Glutamatergic neuron (in vitro differentiated cells): ENCODE data around the gene EPB41L1. TPM values are rescaled to one million over a fixed set of nuclear protein-coding genes. Genes with fewer than 3 reads are reported as not detected.

Experiments used
- DNase-seq: peaks from one replicate; pipeline ENCODE4 v3.0.0; 2022
- H3K27ac Mint-ChIP-seq: one replicate; pipeline ENCODE4 v1.8.0; 2020; ENCODE audit warnings: mild to moderate bottlenecking, mixed read lengths, inconsistent platforms; ENCODE audit not compliant: unreplicated experiment
- H3K27me3 Mint-ChIP-seq: one replicate; pipeline ENCODE4 v1.8.0; 2020; ENCODE audit warnings: mild to moderate bottlenecking, moderate library complexity, mixed read lengths, inconsistent platforms; ENCODE audit not compliant: unreplicated experiment
- H3K36me3 Mint-ChIP-seq: one replicate; pipeline ENCODE4 v1.8.0; 2020; ENCODE audit warnings: mild to moderate bottlenecking, mixed read lengths, inconsistent platforms; ENCODE audit not compliant: unreplicated experiment
- H3K4me1 Mint-ChIP-seq: one replicate; pipeline ENCODE4 v1.8.0; 2020; ENCODE audit warnings: mild to moderate bottlenecking, low read depth, mixed read lengths, inconsistent platforms; ENCODE audit not compliant: unreplicated experiment
- H3K4me3 Mint-ChIP-seq: one replicate; pipeline ENCODE4 v1.8.0; 2020; ENCODE audit warnings: mild to moderate bottlenecking, mixed read lengths, inconsistent platforms; ENCODE audit not compliant: unreplicated experiment
- H3K9me3 Mint-ChIP-seq: one replicate; pipeline ENCODE4 v1.8.0; 2020; ENCODE audit warnings: mild to moderate bottlenecking, moderate library complexity, mixed read lengths, inconsistent platforms; ENCODE audit not compliant: unreplicated experiment
- total RNA-seq: library from RNA; stranded (reverse); fragmentation: NEBNext Ultra II Directional; extraction: Animal tissue kit (Norgen Biotek cat#: 25700); gene quantifications from one replicate; pipeline ENCODE4 v1.2.1, GENCODE V29; 2021; ENCODE audit not compliant: unreplicated experiment
- TF ChIP-seq, protein P1 (sequence below): fragments of 200-600 bp; sonication (generic); IDR thresholded peaks from one replicate; pipeline ENCODE4 v1.5.0; 2021; ENCODE audit not compliant: partially characterized antibody, unreplicated experiment

The EPB41L1 gene
- total RNA-seq, 1 donor from 2014 or later = 54.1 TPM

DNA sequence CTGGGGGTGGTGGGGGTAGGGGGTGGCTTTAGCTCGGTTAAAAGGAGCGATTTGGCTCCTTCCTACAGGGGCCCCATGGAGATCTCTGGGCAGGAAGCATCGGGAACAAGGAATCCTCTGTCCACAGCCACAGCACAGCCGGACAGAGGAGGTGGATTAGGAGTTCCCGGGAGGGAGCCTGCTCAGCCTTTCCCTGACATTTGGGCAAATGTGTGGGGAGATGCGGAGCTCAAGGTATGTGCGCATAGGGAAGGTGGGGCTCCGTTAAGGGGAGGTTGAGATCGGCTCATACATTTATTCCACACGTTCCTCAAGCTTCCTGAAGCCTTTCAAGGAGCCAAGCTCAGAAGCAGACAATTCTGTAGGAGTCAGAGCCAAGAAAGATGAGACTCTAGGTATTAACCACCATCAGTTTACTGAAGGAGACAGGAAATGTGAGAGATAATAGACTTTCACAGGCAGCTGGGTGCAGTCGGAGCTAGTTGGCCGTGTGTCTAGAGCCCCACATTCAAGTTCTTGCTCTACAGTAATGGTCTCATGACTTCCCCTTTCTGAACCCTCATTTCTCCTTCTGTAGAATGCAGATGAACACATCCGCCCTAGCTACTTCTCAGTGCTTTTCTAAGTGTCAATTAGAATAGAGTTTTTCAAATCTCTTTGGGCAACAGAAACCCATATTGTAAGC lies 40.8 kb upstream of the EPB41L1 start:
- Mint-ChIP-seq H3K36me3 (no peaks in the 10 kb centered on the region), H3K27me3 (peaks cover 10% of the 10 kb centered on the region), H3K4me3 (no peak overlapping the region), H3K9me3 (peaks cover 7% of the 10 kb centered on the region), H3K27ac (no peak overlapping the region), H3K4me1 (peaks cover 14% of the 10 kb centered on the region)
- TF ChIP-seq, protein P1, sequence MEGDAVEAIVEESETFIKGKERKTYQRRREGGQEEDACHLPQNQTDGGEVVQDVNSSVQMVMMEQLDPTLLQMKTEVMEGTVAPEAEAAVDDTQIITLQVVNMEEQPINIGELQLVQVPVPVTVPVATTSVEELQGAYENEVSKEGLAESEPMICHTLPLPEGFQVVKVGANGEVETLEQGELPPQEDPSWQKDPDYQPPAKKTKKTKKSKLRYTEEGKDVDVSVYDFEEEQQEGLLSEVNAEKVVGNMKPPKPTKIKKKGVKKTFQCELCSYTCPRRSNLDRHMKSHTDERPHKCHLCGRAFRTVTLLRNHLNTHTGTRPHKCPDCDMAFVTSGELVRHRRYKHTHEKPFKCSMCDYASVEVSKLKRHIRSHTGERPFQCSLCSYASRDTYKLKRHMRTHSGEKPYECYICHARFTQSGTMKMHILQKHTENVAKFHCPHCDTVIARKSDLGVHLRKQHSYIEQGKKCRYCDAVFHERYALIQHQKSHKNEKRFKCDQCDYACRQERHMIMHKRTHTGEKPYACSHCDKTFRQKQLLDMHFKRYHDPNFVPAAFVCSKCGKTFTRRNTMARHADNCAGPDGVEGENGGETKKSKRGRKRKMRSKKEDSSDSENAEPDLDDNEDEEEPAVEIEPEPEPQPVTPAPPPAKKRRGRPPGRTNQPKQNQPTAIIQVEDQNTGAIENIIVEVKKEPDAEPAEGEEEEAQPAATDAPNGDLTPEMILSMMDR = no peak
- no peak for DNase-seq

DNA sequence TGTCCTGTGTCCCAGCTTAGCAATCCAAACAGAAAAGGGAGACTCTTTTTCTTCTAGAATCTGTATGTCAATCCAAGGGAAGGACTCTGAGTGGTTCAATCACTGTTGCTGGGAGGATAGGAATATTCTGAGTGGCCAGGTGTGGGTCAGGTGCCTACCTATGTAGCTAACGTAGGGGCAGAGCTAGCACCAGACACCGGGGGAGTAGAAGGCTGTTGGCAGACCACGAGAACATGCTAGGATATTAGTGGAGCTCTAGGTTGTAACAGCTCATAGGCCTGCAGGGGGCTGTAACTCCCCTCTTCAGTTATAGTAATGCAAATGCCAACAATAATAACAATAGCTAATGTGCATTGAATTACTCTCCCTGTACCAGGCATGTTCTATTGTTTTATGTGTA lies 39.8 kb upstream of the EPB41L1 start:
- peaks cover 14% of the 10 kb centered on the region for H3K4me1 Mint-ChIP-seq
- H3K9me3 Mint-ChIP-seq = peaks cover 5% of the 10 kb centered on the region
- no peak overlapping the region for H3K4me3 Mint-ChIP-seq
- DNase-seq = no peak
- no peaks in the 10 kb centered on the region for H3K36me3 Mint-ChIP-seq
- peaks cover 7% of the 10 kb centered on the region for H3K27me3 Mint-ChIP-seq
- TF ChIP-seq, protein P1 = no peak
- no peak overlapping the region for H3K27ac Mint-ChIP-seq

DNA sequence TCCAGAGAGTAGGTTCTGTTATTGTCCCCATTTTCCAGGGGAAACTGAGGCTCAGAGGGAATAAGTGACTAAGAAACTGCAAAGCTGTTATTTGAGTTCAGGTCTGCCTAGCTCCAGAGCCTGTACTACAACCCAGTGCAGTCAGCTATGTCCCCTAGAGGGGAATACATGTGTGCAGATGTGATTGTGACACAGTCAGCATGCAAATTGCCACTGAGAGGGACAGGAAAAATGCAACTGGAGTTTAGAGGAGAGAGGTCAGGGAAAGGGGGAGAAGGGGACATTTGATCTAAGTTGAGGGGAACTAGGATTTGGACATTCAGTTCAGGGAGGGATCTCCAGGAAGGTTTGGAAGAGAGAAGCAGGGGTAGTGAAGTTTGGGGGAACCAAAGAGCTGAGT lies 38.6 kb upstream of the EPB41L1 start:
- no peak overlapping the region for H3K4me3 Mint-ChIP-seq
- DNase-seq = no peak
- TF ChIP-seq, protein P1 = no peak
- H3K27me3 Mint-ChIP-seq = peaks cover 4% of the 10 kb centered on the region
- peaks cover 5% of the 10 kb centered on the region for H3K9me3 Mint-ChIP-seq
- H3K36me3 Mint-ChIP-seq = no peaks in the 10 kb centered on the region
- H3K4me1 Mint-ChIP-seq = peaks cover 14% of the 10 kb centered on the region
- no peak overlapping the region for H3K27ac Mint-ChIP-seq

DNA sequence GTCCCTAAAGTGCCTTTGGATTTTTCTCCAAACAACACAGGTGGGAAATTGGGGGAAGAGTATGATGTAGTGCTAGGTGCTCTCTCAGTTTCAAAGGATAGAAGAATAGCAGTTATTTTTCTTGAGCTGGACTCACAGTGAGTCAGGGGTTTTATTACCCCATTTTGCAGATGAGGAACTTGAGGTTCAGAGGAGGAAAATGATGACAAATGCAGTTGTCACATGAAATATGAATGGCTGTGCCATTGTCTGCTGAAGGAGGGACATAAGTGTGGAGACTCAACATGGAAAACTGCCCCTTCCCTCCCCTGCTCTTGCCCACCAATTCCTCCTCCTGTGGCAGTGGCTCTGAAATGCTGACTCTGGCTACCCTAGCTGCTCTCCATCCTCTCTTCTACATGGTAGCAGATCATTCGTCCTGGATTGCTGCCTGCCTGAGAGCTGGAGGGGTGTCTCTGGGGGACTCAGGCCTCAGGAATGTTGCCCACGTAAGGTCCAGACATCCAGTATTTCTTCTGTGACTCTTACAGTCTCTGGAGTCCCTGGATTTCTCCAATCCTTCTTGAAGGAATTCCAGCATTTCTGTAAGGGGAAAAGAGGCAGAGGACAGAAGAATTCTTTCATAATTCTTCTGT lies 37.6 kb upstream of the EPB41L1 start:
- Mint-ChIP-seq H3K4me1 (peaks cover 13% of the 10 kb centered on the region), H3K36me3 (no peaks in the 10 kb centered on the region), H3K4me3 (no peak overlapping the region), H3K27me3 (peaks cover 4% of the 10 kb centered on the region), H3K9me3 (peaks cover 5% of the 10 kb centered on the region), H3K27ac (no peak overlapping the region)
- TF ChIP-seq, protein P1 = no peak
- DNase-seq = no peak

DNA sequence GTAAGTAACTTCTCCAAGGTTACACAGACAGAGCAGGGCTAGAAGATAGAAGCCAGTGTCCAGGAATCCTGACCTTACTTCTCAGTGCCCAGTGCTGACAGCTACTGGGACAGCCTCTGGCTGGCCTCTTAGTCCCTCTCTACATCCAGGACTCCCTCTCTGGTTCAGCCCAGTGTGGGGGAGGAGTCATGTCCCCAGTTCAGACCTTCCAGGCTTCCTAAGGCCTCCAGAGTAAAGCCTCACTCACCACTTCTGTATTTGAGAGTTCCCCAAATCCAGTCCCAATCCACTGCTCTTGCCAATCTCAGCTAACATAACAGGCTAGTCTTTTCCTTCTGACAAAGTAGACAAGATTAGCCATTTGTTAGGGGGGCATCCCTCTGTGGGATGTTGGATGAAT lies 36.9 kb upstream of the EPB41L1 start:
- Mint-ChIP-seq H3K4me3 (no peak overlapping the region), H3K27me3 (peaks cover 4% of the 10 kb centered on the region), H3K4me1 (peaks cover 8% of the 10 kb centered on the region), H3K27ac (no peak overlapping the region), H3K9me3 (peaks cover 2% of the 10 kb centered on the region), H3K36me3 (no peaks in the 10 kb centered on the region)
- DNase-seq = no peak
- TF ChIP-seq, protein P1 = no peak
